Raji (cell line): ENCODE results near the gene CRTC1.

Experiments used
- POLR2A ChIP-seq: IDR thresholded peaks from 2 replicates; pipeline ENCODE4 v1.6.1; 2011; ENCODE audit warnings: low read depth, low read length, control low read depth; ENCODE audit not compliant: insufficient read depth

CRTC1 gene

GRCh38 chr19:18647371-18647767 is 36.1 kb upstream of the CRTC1 start:
- no peak for TF ChIP-seq POLR2A

- no peak for TF ChIP-seq POLR2A
Observed at GRCh38 chr19:18647807-18648206, 35.7 kb upstream of the CRTC1 start.

- TF ChIP-seq POLR2A: no peak
Observed at GRCh38 chr19:18648973-18649315, 34.5 kb upstream of the CRTC1 start.

- TF ChIP-seq POLR2A: no peak
Observed at GRCh38 chr19:18649371-18650020, 34.0 kb upstream of the CRTC1 start.

- no peak for TF ChIP-seq POLR2A
Observed at GRCh38 chr19:18650021-18650390, 33.5 kb upstream of the CRTC1 start.

GRCh38 chr19:18650468-18651041 is 32.9 kb upstream of the CRTC1 start:
- no peak for TF ChIP-seq POLR2A

- TF ChIP-seq POLR2A: no peak
Observed at GRCh38 chr19:18651300-18651699, 32.2 kb upstream of the CRTC1 start.

GRCh38 chr19:18651733-18652132 is 31.7 kb upstream of the CRTC1 start:
- no peak for TF ChIP-seq POLR2A

- no peak for TF ChIP-seq POLR2A
Observed at GRCh38 chr19:18653853-18654252, 29.6 kb upstream of the CRTC1 start.

GRCh38 chr19:18654469-18654868 is 29.0 kb upstream of the CRTC1 start:
- TF ChIP-seq POLR2A: no peak

- no peak for TF ChIP-seq POLR2A
Observed at GRCh38 chr19:18655173-18655844, 28.2 kb upstream of the CRTC1 start.

GRCh38 chr19:18656337-18657086 is 27.0 kb upstream of the CRTC1 start:
- TF ChIP-seq POLR2A: no peak

- TF ChIP-seq POLR2A: no peak
Observed at GRCh38 chr19:18657590-18658365, 25.7 kb upstream of the CRTC1 start.

GRCh38 chr19:18658366-18658855 is 25.1 kb upstream of the CRTC1 start:
- no peak for TF ChIP-seq POLR2A
